Liver (tissue), 9 donors: Measurements from ENCODE around the gene NDFIP2. TPM values are rescaled to one million over a fixed set of nuclear protein-coding genes. Genes with fewer than 3 reads are reported as not detected.

ENCODE experiments used
- DNase-seq: peaks from one replicate; pipeline ENCODE4 v3.0.0-alpha.2; 2017; ENCODE audit warnings: low spot score
- H3K27ac ChIP-seq, 2 donors: one replicate each; pipeline ENCODE4 v1.7.0; 2013; ENCODE audit warnings: inconsistent platforms in 2 of 2, low read length in 2 of 2, control low read depth in 1 of 2, low read depth in 1 of 2, mild to moderate bottlenecking in 1 of 2
- H3K27me3 ChIP-seq, 4 donors: one replicate each; pipeline versions ENCODE4 v1.6.1 to v1.7.0; 2013; ENCODE audit warnings: low read length in 3 of 4, inconsistent platforms in 1 of 4, mild to moderate bottlenecking in 1 of 4, moderate library complexity in 1 of 4; ENCODE audit not compliant: control insufficient read depth in 4 of 4, insufficient read depth in 4 of 4
- H3K36me3 ChIP-seq, 4 donors: one replicate each; pipeline versions ENCODE4 v1.6.1 to v1.7.0; 2013; ENCODE audit warnings: low read length in 3 of 4, mild to moderate bottlenecking in 3 of 4, low read depth in 1 of 4, moderate library complexity in 1 of 4; ENCODE audit not compliant: control insufficient read depth in 4 of 4, insufficient read depth in 3 of 4
- H3K4me1 ChIP-seq, 4 donors: one replicate each; pipeline versions ENCODE4 v1.6.1 to v1.7.0; 2013; ENCODE audit warnings: low read length in 3 of 4, mild to moderate bottlenecking in 3 of 4, moderate library complexity in 1 of 4; ENCODE audit not compliant: control insufficient read depth in 4 of 4, insufficient read depth in 4 of 4
- H3K4me3 ChIP-seq, 3 donors: one replicate each; pipeline versions ENCODE4 v1.6.1 to v1.7.0; 2013; ENCODE audit warnings: low read length in 3 of 3, control low read depth in 1 of 3, low read depth in 1 of 3, mild to moderate bottlenecking in 1 of 3
- H3K9ac ChIP-seq, 2 donors: one replicate each; pipeline ENCODE4 v1.7.0; 2013; ENCODE audit warnings: low read length in 2 of 2, mild to moderate bottlenecking in 2 of 2, moderate library complexity in 2 of 2, control low read depth in 1 of 2, low read depth in 1 of 2
- H3K9me3 ChIP-seq, 4 donors: one replicate each; pipeline versions ENCODE4 v1.6.1 to v1.7.0; 2013; ENCODE audit warnings: low read length in 3 of 4; ENCODE audit not compliant: control insufficient read depth in 4 of 4
- ATF3 ChIP-seq: IDR thresholded peaks from 2 replicates; pipeline ENCODE4 v1.6.1; 2016; ENCODE audit warnings: antibody characterized with exemption
- CTCF ChIP-seq: fragments of 150-350 bp; IDR thresholded peaks from 2 replicates; pipeline ENCODE4 v1.5.1; 2017; ENCODE audit warnings: improper control_type of control experiment, low read depth, low read length; ENCODE audit not compliant: missing input control
- EGR1 ChIP-seq, 2 donors: IDR thresholded peaks; 2 replicates each; pipeline ENCODE4 v1.6.1; 2016 to 2018; ENCODE audit warnings: antibody characterized with exemption in 2 of 2, low read depth in 2 of 2
- FOXA1 ChIP-seq: IDR thresholded peaks from 2 replicates; pipeline ENCODE4 v1.6.1; 2016; ENCODE audit warnings: antibody characterized with exemption
- FOXA2 ChIP-seq: IDR thresholded peaks from 2 replicates; pipeline ENCODE4 v1.6.1; 2016; ENCODE audit warnings: antibody characterized with exemption
- GABPA ChIP-seq, 2 donors: IDR thresholded peaks in 1 of 2; conservative IDR thresholded peaks in 1 of 2; 2 replicates each; pipeline ENCODE4 v1.6.1; 2016; ENCODE audit warnings: antibody characterized with exemption in 2 of 2, mild to moderate bottlenecking in 1 of 2, moderate library complexity in 1 of 2
- HNF4A ChIP-seq, 2 donors: conservative IDR thresholded peaks; 2 replicates each; pipeline ENCODE4 v1.6.1; 2016; ENCODE audit warnings: antibody characterized with exemption in 2 of 2, mild to moderate bottlenecking in 2 of 2
- HNF4G ChIP-seq: IDR thresholded peaks from 2 replicates; pipeline ENCODE4 v1.6.1; 2016; ENCODE audit warnings: antibody characterized with exemption
- JUND ChIP-seq, 2 donors: IDR thresholded peaks; 2 replicates each; pipeline ENCODE4 v1.6.1; 2016; ENCODE audit warnings: antibody characterized with exemption in 2 of 2
- MAX ChIP-seq: IDR thresholded peaks from 2 replicates; pipeline ENCODE4 v1.6.1; 2016; ENCODE audit warnings: antibody characterized with exemption
- REST ChIP-seq: IDR thresholded peaks from 2 replicates; pipeline ENCODE4 v1.6.1; 2016; ENCODE audit warnings: antibody characterized with exemption, mild to moderate bottlenecking
- RXRA ChIP-seq, 2 donors: IDR thresholded peaks; 2 replicates each; pipeline ENCODE4 v1.6.1; 2017 to 2018; ENCODE audit warnings: antibody characterized with exemption in 2 of 2, mild to moderate bottlenecking in 1 of 2
- SP1 ChIP-seq: IDR thresholded peaks from 2 replicates; pipeline ENCODE4 v1.6.1; 2018; ENCODE audit warnings: antibody characterized with exemption, mild to moderate bottlenecking
- TAF1 ChIP-seq: conservative IDR thresholded peaks from 2 replicates; pipeline ENCODE4 v1.6.1; 2016; ENCODE audit warnings: antibody characterized with exemption, mild to moderate bottlenecking
- ZBTB33 ChIP-seq: IDR thresholded peaks from 2 replicates; pipeline ENCODE4 v1.6.1; 2016; ENCODE audit warnings: antibody characterized with exemption
- WGBS: extraction: QIAGEN DNeasy Blood & Tissue Kit; methylation state at CpG from one replicate; pipeline ENCODE4 v1.1.7; 2013; 5-methylcytosine and 5-hydroxymethylcytosine counted together
- polyA plus RNA-seq, 2 donors: library from polyadenylated mRNA; stranded (reverse) in 1 of 2; unstranded in 1 of 2; fragments of 200-250 nt in 1 of 2; fragments of >200 nt in 1 of 2; fragmentation: Nextera tagmentation in 1 of 2; extraction: Ambion mirVana in 1 of 2; gene quantifications; one replicate each; pipeline versions ENCODE4 v1.2.1 to v1.2.3, GENCODE V29; 2013 to 2015
- total RNA-seq, 2 donors: library from RNA; depleted of rRNA; stranded (reverse); fragments of >200 nt; gene quantifications; one replicate each; pipeline ENCODE4 v1.2.3, GENCODE V29; 2014
- donor health status: healthy.
- donor health status: healthy.
- donor health status: healthy.
- donor health status: healthy.
- donor health status: healthy.

Gene NDFIP2
- total and polyA plus RNA-seq, 4 donors = 15.5 to 22.2 (median 16.3) TPM

GRCh38 chr13:79432086-79432485 lies 48.9 kb upstream of the NDFIP2 start:
- Histone ChIP-seq H3K27me3 (no peaks in the 10 kb centered on the region), H3K4me3 (no peak overlapping the region), H3K36me3 (no peaks in the 10 kb centered on the region), H3K9ac (no peak overlapping the region), H3K4me1 (no peaks in the 10 kb centered on the region), H3K27ac (no peak overlapping the region), H3K9me3 (no peaks in the 10 kb centered on the region)
- WGBS = 94% methylated on average over 6 of the region's 6 CpGs
- DNase-seq = no peak
- TF ChIP-seq EGR1 (IDR thresholded peaks at IDR 0.05; ENCODE audit: low read depth in 2 of 2) (no peak), ZBTB33 (no peak), FOXA2 (no peak), REST (no peak), MAX (no peak), FOXA1 (no peak), GABPA (IDR thresholded peaks at IDR 0.05 in 1 of 2, conservative IDR thresholded peaks at IDR 0.05 in 1 of 2) (no peak), CTCF (no peak), HNF4G (no peak), ATF3 (no peak), SP1 (no peak), RXRA (IDR thresholded peaks at IDR 0.05) (no peak), HNF4A (conservative IDR thresholded peaks at IDR 0.05) (no peak)

- no peaks in the 10 kb centered on the region for H3K36me3 ChIP-seq
- no peak overlapping the region for H3K9ac ChIP-seq
- TF ChIP-seq CTCF = no peak
- no peak for TF ChIP-seq HNF4G
- no peak for TF ChIP-seq JUND (IDR thresholded peaks at IDR 0.05)
- TF ChIP-seq FOXA1 = no peak
- TF ChIP-seq SP1 = no peak
- TF ChIP-seq TAF1 = no peak
- TF ChIP-seq REST = no peak
- TF ChIP-seq ZBTB33 = no peak
- no peak overlapping the region for H3K4me3 ChIP-seq
- no peak overlapping the region for H3K27ac ChIP-seq
- no peaks in the 10 kb centered on the region for H3K27me3 ChIP-seq
- H3K9me3 ChIP-seq = no peaks in the 10 kb centered on the region
- DNase-seq = no peak
- 96% methylated on average over 11 of the region's 11 CpGs for WGBS
- H3K4me1 ChIP-seq = no peaks in the 10 kb centered on the region
Observed at GRCh38 chr13:79432992-79433391, 48.0 kb upstream of the NDFIP2 start.
